ENCODE measurements around the gene UBE2L5. TPM values are rescaled to one million over a fixed set of nuclear protein-coding genes. Genes with fewer than 3 reads are reported as not detected.

The UBE2L5 gene
- total and polyA plus RNA-seq, 7 experiments from 2014 or later, result 0.14 TPM; not detected in 6

- Mint-ChIP-seq H3K4me1 (peaks cover 12 to 40% (median 30%) of the 10 kb centered on the region in 7 donors), H3K27me3 (peaks cover 0 to 7% (median 0%) of the 10 kb centered on the region in 5 donors), H3K9me3 (peaks cover 0 to 14% (median 0%) of the 10 kb centered on the region in 11 donors), H3K4me3 (peak within 1 kb of the TSS; percentile 86 to 99 (median 94)), H3K36me3 (peaks cover 3 to 21% (median 18%) of the 10 kb centered on the region in 5 donors), H3K27ac (peak within 1 kb of the TSS; percentile 93 to 100 (median 98))
- Histone ChIP-seq H3K9me3 (ENCODE audit: control insufficient read depth in 2 of 3, low read length in 3 of 3) (no peaks in the 10 kb centered on the region), H3K4me1 (ENCODE audit: control insufficient read depth in 2 of 2, insufficient read depth in 2 of 2, low read length in 2 of 2) (peaks cover 23 to 32% of the 10 kb centered on the region in 2 donors), H3K36me3 (ENCODE audit: control insufficient read depth in 2 of 3, insufficient read depth in 3 of 3, low read length in 3 of 3) (peaks cover 0 to 12% (median 0%) of the 10 kb centered on the region in 3 experiments), H3K27ac (ENCODE audit: low read depth, low read length) (peak within 1 kb of the TSS; percentile 97), H3K4me3 (ENCODE audit: low read length) (peak within 1 kb of the TSS; percentile 83), H3K27me3 (ENCODE audit: control insufficient read depth in 2 of 2, insufficient read depth in 2 of 2, low read length in 2 of 2) (no peaks in the 10 kb centered on the region)
- ATAC-seq (peak; percentile 90), DNase-seq (peak; percentile 84 to 98 (median 96))
- ChIA-PET CTCF (interaction anchor here (0.9 to 1.7 kb wide), 2 partner anchors 91 to 152 kb away, joined by 4 to 6 read pairs; partner anchors contain the start of gene USPL1), POLR2A (interaction anchor here (0.6 to 3.0 kb wide), 19 partner anchors 11 to 647 kb away, joined by 3 to 66 read pairs (median 4); partner anchors contain the start of genes KATNAL1, UBL3 and USPL1)
- intact Hi-C loops (cut with micrococcal nuclease), result loop anchor here (1.0 to 10.0 kb wide), 19 partner anchors 43 to 958 kb away; partner anchors contain the start of genes SLC7A1 (in 2 of the 2), USPL1 (in 2 of the 2), UBE2L5 (in 1 of the 2) and UBL3 (in 1 of the 2)
Measured at GRCh38 chr13:30465593-30466357, 43.5 kb downstream of the UBE2L5 start, which contains the start of gene HMGB1. Gene HMGB1 (minus strand): TSS chr13:30465936. CDS start chr13:30463680, 2,256 bp downstream.

- Histone ChIP-seq H3K4me1 (ENCODE audit: control insufficient read depth in 2 of 2, insufficient read depth in 2 of 2, low read length in 2 of 2) (peaks cover 22 to 30% of the 10 kb centered on the region in 2 donors), H3K4me3 (ENCODE audit: low read length) (no peak overlapping the region), H3K9me3 (ENCODE audit: control insufficient read depth in 2 of 3, low read length in 3 of 3) (no peaks in the 10 kb centered on the region), H3K36me3 (ENCODE audit: control insufficient read depth in 2 of 3, insufficient read depth in 3 of 3, low read length in 3 of 3) (peaks cover 0 to 12% (median 0%) of the 10 kb centered on the region in 3 experiments), H3K27me3 (ENCODE audit: control insufficient read depth in 2 of 2, insufficient read depth in 2 of 2, low read length in 2 of 2) (no peaks in the 10 kb centered on the region), H3K27ac (ENCODE audit: low read depth, low read length) (no peak overlapping the region)
- intact Hi-C loops (cut with micrococcal nuclease), result loop anchor here (1.0 to 10.0 kb wide), 8 partner anchors 71 to 959 kb away; partner anchors contain the start of gene UBL3 (in 1 of the 2)
- ChIA-PET CTCF (interaction anchor here (1.7 kb wide), 1 partner anchor 151 kb away, joined by 6 read pairs; the partner anchor contains the start of gene USPL1), POLR2A (interaction anchor here (0.8 to 3.0 kb wide), 7 partner anchors 11 to 321 kb away, joined by 3 to 66 read pairs (median 4); partner anchors contain the start of gene USPL1)
- peaks cover 2 to 19% (median 16%) of the 10 kb centered on the region in 5 donors for H3K36me3 Mint-ChIP-seq
- H3K9me3 Mint-ChIP-seq, result peaks cover 0 to 14% (median 0%) of the 10 kb centered on the region in 11 donors
- peak overlapping the region in 8 of 10 donors; percentile 36 to 99 (median 94) for H3K4me3 Mint-ChIP-seq
- H3K27ac Mint-ChIP-seq, result peak overlapping the region in 6 of 9 donors; percentile 20 to 99 (median 96)
- peaks cover 0 to 7% (median 0%) of the 10 kb centered on the region in 5 donors for H3K27me3 Mint-ChIP-seq
- DNase-seq (no peak), ATAC-seq (no peak)
- peaks cover 10 to 37% (median 28%) of the 10 kb centered on the region in 7 donors for H3K4me1 Mint-ChIP-seq
Measured at GRCh38 chr13:30466358-30466714, 44.0 kb downstream of the UBE2L5 start.

- ATAC-seq, result no peak
- peak overlapping the region in 1 of 10 donors; percentile 93 for H3K4me3 Mint-ChIP-seq
- POLR2A ChIA-PET, result interaction anchor here (0.7 to 2.1 kb wide), 2 partner anchors 72 to 150 kb away, joined by 3 to 5 read pairs; no protein-coding TSS in a partner anchor
Measured at GRCh38 chr13:30466841-30467252, 44.6 kb downstream of the UBE2L5 start.

GRCh38 chr13:30473675-30474074 is 51.4 kb downstream of the UBE2L5 start:
- intact Hi-C loops (cut with micrococcal nuclease), result no loop called here
- Mint-ChIP-seq H3K36me3 (no peaks in the 10 kb centered on the region), H3K27me3 (peaks cover 0 to 4% (median 0%) of the 10 kb centered on the region in 5 donors), H3K4me3 (no peak overlapping the region), H3K4me1 (no peaks in the 10 kb centered on the region), H3K9me3 (no peaks in the 10 kb centered on the region), H3K27ac (no peak overlapping the region)
- H3K27me3 ChIP-seq (ENCODE audit: control insufficient read depth in 2 of 2, insufficient read depth in 2 of 2, low read length in 2 of 2), result no peaks in the 10 kb centered on the region
- ChIA-PET POLR2A (interaction anchor here (1.0 kb wide), 1 partner anchor 22 kb away, joined by 3 read pairs; no protein-coding TSS in a partner anchor), CTCF (interaction anchor here (0.7 kb wide), 1 partner anchor 361 kb away, joined by 3 read pairs; no protein-coding TSS in a partner anchor)
- no peak overlapping the region for H3K4me3 ChIP-seq (ENCODE audit: low read length)
- H3K27ac ChIP-seq (ENCODE audit: low read depth, low read length), result no peak overlapping the region
- H3K4me1 ChIP-seq (ENCODE audit: control insufficient read depth in 2 of 2, insufficient read depth in 2 of 2, low read length in 2 of 2), result no peaks in the 10 kb centered on the region
- ATAC-seq, result no peak
- no peaks in the 10 kb centered on the region for H3K36me3 ChIP-seq (ENCODE audit: control insufficient read depth in 2 of 3, insufficient read depth in 3 of 3, low read length in 3 of 3)
- DNase-seq, result no peak
- no peaks in the 10 kb centered on the region for H3K9me3 ChIP-seq (ENCODE audit: control insufficient read depth in 2 of 3, low read length in 3 of 3)

More at GRCh38 chr13:30466841-30467252, 44.6 kb downstream of the UBE2L5 start:
- H3K9me3 Mint-ChIP-seq, result peaks cover 0 to 14% (median 0%) of the 10 kb centered on the region in 11 donors
- peak overlapping the region in 1 of 9 donors; percentile 99 for H3K27ac Mint-ChIP-seq
- no peaks in the 10 kb centered on the region for H3K27me3 ChIP-seq (ENCODE audit: control insufficient read depth in 2 of 2, insufficient read depth in 2 of 2, low read length in 2 of 2)
- H3K36me3 Mint-ChIP-seq, result peaks cover 0 to 15% (median 13%) of the 10 kb centered on the region in 5 donors
- H3K36me3 ChIP-seq (ENCODE audit: control insufficient read depth in 2 of 3, insufficient read depth in 3 of 3, low read length in 3 of 3), result peaks cover 0 to 12% (median 0%) of the 10 kb centered on the region in 3 experiments
- CTCF ChIA-PET, result no interaction called here
- H3K4me3 ChIP-seq (ENCODE audit: low read length), result no peak overlapping the region
- no peak for DNase-seq
- peaks cover 0 to 7% (median 0%) of the 10 kb centered on the region in 5 donors for H3K27me3 Mint-ChIP-seq
- H3K4me1 Mint-ChIP-seq, result peaks cover 7 to 32% (median 24%) of the 10 kb centered on the region in 7 donors
- H3K9me3 ChIP-seq (ENCODE audit: control insufficient read depth in 2 of 3, low read length in 3 of 3), result no peaks in the 10 kb centered on the region
- peaks cover 20 to 25% of the 10 kb centered on the region in 2 donors for H3K4me1 ChIP-seq (ENCODE audit: control insufficient read depth in 2 of 2, insufficient read depth in 2 of 2, low read length in 2 of 2)
- intact Hi-C loops (cut with micrococcal nuclease), result loop anchor here (1.0 to 10.0 kb wide), 8 partner anchors 72 to 960 kb away; partner anchors contain the start of gene UBL3 (in 1 of the 2)
- H3K27ac ChIP-seq (ENCODE audit: low read depth, low read length), result no peak overlapping the region

DNA sequence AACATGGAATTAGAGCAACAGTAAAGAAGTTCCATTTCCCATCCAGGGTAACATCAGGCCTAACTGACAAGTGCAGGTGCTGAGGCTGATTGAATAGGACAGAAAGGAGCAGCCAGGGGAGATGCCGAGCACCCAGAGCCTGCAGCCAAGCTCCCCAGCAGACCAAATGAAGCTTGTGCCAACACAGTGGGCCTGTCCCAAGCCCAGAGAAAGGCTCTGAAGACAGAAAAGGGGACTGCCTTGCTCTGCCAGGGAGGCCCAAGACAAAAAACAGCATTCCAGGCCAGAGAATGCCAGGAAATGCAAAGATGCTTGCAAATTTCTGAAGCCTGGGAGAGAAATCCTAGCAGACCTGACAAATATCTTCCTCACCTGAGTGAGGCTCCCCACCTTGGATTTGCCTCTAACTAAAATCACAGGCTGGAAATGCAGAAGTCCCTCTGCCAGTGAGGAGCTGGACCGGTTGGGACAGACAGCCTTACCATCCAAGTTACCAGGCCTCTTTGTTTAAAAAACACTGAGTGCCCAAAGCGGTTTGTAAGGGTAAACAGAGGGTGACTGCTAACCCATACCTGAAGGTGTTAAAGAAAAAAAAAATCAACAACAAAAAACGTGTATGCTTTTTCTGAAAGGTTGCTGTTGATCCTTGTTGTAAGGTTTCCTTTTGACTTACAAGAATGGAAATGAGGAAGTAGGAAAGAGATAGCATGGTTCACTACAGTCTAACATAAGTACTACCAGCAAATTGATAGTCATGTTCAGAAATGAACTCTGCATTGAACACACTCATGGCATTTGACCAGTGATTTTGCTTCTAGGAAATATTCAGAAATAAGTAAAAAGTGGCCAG is 55.3 kb downstream of the UBE2L5 start:
- no peak overlapping the region for H3K27ac ChIP-seq (ENCODE audit: low read depth, low read length)
- H3K27ac Mint-ChIP-seq, result no peak overlapping the region
- no peaks in the 10 kb centered on the region for H3K9me3 Mint-ChIP-seq
- CTCF ChIA-PET, result no interaction called here
- H3K27me3 Mint-ChIP-seq, result peaks cover 0 to 21% (median 0%) of the 10 kb centered on the region in 5 donors
- H3K4me1 ChIP-seq (ENCODE audit: control insufficient read depth in 2 of 2, insufficient read depth in 2 of 2, low read length in 2 of 2), result no peaks in the 10 kb centered on the region
- H3K4me3 ChIP-seq (ENCODE audit: low read length), result no peak overlapping the region
- H3K36me3 ChIP-seq (ENCODE audit: control insufficient read depth in 2 of 3, insufficient read depth in 3 of 3, low read length in 3 of 3), result no peaks in the 10 kb centered on the region
- no peak for DNase-seq
- no peak for ATAC-seq
- no peaks in the 10 kb centered on the region for H3K27me3 ChIP-seq (ENCODE audit: control insufficient read depth in 2 of 2, insufficient read depth in 2 of 2, low read length in 2 of 2)
- H3K9me3 ChIP-seq (ENCODE audit: control insufficient read depth in 2 of 3, low read length in 3 of 3), result no peaks in the 10 kb centered on the region
- H3K4me3 Mint-ChIP-seq, result no peak overlapping the region
- intact Hi-C loops (cut with micrococcal nuclease), result no loop called here
- H3K36me3 Mint-ChIP-seq, result no peaks in the 10 kb centered on the region
- H3K4me1 Mint-ChIP-seq, result no peaks in the 10 kb centered on the region
- POLR2A ChIA-PET, result no interaction called here

All from naive thymus-derived CD4-positive, alpha-beta T cell (primary cell).